DMS 273 (cell line): ENCODE measurements around the gene LMX1A.

Experiments used
- DNase-seq: peaks from one replicate; lab custom pipeline; 2025; ENCODE audit not compliant: unreplicated experiment; lab: John Stamatoyannopoulos, UW

Gene LMX1A

DNA sequence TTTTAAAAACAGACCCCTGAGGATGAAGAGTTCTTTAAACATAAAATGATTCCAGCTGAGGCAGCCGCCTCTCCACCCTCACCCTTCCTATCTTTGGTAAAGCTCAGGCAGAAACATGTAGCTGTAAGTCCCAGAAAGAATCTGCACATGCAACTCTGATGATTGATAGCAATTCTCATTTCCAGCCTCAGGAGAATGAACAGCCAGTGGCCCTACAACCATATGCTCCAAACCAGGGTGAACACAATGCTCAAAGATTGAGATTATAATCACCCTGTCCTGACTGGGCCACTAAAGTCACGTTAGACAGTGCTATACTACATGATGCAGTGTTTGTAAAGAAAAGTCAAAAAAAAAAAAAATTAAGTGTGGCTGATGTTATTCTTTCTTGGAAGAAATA, 80.2 kb downstream of the LMX1A start:
- peak; percentile 16 for DNase-seq

DNA sequence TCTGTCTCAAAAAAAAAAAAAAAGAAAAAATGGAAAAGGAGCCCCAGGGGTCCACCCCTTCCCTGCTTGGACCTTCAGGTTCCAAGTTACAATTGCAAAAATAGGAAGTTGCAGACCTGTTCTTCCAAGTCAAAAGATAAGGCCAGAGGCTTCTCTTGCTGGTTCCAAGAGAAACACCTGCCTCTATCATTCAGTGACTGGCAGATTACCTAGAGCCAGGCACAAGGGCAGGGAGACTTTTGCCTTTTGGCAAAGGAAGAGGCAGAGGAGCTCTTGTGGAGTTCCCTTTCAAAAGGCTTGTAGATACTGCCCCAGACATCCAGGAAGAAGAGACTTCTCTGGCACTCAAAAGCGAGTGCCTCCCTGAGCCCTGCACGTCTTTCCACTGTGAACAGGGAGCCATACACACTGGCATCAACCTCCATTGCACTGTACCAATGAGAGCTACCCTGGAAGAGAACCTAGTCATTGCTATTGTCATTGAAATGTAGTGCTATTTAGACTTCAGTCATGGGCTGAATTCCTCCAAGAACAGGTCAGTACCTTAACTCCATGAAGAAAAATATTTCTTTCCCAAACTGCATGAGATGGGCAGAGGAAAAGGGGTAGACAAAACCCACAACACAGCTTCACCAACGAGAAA, 91.2 kb downstream of the LMX1A start:
- DNase-seq, result no peak

DNA sequence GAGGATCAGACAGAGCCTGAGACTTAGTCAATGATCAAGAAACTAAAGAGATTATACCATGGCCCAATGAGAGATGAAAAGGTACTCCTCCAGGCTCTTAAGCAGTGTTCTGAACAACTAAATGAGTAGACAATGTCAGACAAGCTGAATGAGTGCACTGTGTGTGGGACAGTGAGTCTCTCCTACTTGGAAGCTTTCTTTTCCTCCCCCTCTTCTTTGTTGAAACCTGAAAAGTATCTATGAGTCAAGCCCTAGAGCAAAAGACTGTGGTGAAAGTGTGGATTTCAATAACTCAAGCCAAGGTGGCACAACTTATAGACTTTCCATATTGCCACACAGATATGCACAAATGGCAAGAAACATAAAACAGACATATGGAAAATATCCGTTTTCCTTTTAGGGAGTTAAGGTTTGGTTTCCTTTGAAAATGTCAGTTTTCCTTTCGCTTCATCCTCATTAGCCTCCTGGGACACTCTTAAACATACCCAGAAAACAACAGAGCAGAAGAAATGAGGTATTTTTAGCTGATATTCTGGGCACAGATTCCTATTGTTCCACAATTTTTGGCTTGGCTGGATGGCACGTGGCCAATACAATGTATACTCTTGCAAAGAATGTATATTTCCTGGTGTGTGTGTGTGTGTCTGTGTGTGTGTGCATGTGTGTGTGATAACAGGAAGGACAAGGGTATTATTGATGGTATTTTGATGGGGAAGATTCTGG, 96.6 kb downstream of the LMX1A start:
- no peak for DNase-seq

DNA sequence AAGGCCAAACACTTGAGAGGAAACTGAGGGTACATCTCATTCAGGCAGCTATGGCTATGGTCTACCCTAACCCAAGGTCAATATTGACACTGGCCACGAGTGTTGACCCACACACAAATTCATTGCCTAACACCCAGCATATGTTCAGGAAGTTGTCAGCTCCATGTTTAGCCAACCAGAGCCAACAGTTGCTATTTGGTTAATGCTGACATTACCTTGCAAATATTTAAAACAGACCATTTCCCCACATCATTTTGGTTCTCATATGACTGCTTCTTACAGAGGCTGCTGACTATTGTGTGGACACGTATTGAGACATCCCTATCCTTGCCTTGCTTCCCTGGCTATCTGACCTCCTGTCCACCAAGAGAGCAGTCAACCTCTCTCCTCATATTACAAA, 97.3 kb downstream of the LMX1A start:
- no peak for DNase-seq

DNA sequence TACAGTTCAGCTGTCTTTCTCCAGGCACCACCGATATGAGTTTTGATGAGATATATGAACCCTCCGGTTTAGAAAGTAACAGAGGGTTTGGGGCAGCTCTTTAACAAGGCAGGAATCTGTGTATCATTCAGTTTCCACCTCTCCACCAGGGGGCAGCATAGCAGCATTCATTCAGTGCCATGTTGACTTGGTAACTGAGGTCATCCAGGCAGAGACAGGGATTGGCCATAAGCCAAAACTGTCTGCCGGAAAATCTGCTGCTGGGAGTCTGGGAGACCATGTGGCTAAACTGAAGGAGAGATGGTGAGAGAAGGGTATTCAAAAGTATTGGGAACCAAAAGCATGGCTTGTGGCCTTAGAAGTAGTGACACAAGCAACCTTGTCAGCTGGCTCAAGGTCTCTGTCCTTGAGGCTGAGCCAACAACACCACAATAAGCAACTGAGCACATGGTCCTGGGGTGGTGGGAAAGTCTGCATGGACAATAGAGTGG, 98.5 kb downstream of the LMX1A start:
- DNase-seq, result peak; percentile 98

DNA sequence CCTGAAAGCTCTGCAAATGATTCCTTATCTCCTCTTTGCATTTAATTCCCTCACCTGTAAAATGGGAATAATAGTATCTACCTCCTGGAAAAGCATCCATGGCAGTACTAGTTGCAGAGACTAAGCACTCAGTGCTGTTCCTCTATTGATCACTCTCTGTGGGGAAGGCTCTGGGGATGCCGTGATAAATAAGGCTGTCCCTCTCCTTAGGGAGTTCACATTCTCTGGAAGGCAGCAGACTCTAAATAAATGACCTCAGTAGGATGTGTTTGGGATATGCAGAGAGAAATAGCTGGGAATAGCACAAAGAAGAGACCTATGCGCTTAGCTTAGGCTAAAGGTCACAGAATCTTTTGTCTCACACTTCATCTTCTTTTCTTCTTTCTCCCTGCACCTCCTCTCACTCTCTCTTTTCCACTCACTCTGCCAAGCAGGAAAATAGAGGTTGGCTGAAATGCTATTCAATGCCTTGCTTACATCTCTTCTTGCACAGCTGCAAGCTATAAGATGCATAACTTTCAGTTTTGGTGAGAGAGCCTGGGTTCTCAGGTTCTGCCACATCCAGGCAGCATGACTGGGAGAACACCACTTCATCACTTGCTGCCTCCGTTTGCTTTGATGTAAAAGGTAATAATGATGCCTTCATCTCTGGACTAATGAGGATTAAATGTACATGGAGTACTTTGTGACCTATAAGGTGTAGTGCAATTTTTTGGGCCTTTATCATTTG, 101.5 kb downstream of the LMX1A start:
- no peak for DNase-seq

DNA sequence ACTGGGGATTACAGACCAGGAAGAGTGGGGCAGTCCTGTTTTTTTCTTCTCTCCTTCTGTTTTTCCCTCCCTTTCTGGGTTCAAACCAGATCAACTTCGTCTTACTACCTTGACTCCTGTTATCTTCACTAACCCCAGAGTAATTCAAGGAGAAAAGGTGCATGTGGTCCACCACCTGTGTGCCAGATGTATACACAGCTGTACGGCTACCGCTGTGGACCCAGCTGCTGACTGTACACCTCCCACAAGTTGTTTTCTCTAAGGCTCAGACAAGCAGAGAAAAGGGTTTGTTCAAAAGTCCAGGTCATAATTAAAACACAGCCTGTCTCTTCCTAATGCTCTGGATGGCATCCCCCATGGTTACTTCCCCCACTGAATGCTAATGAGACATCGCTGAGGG, 102.1 kb downstream of the LMX1A start:
- DNase-seq, result peak; percentile 67

DNA sequence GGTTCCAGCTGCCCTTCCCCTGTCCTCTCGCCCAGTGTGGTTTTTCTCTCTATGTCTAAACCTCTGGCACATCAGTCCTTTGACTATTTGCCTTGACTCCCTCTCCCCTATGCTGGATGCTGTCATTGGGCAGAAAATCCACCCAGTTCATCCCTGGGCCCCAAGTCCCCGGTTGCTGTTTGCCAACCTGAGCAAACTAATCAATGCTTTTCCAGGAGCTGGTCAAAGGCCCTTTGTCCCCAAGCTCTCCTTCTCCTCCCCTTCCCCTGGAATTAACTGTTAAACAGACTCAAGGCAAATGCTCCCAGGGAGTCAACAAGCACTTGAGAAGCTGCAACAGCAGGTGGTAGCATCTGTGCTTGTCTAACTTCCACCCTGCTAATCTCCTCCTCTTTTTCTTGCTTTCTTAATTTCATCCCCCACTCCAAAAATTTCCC, 102.7 kb downstream of the LMX1A start:
- DNase-seq, result peak; percentile 70

DNA sequence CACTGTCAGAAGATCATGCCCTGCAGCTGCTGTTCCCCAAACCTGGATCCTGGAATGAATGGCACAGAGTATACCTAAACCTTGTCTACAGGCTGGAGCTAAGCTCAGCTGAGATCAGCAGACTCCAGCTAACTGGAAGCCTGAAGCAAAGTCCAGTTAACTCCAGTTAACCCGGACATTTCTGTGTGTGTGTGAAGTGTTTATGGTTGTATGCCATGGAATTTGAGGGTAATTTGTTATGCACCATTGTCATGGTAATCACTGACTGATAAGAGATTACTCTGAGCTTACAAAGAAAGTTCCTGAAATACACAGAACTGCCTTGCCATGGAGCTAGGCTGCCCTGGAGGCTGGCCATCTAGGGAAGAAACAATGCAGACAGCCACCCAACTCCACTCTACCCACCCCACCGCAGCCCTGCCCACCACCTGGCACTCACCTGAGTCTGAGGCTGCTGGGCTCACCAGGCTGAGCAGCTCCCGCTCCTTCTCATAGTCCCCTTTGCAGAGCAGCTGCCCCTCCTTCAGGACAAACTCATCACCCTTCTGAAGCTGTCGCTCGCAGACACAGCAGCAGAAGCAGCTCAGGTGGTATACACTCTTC, 107.4 kb downstream of the LMX1A start:
- DNase-seq, result no peak

DNA sequence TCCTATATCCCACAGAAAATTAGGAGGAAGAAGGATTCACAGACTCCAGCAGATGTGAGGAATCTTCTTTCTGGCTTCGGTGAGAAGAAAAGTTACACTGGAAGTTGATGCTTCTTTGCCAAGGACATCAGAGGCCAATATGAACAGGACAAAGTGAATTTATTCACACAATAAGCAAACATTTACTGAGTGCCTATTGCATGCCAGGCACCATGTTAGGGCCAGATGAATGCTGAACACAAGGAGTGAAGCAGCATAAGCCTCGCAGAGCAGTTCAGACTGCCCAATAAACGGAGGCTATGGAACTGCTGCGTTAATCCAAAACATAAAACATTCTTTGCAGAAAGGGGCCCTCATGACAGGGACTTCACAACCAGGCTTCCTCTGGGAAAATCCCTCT, 114.6 kb downstream of the LMX1A start:
- no peak for DNase-seq

DNA sequence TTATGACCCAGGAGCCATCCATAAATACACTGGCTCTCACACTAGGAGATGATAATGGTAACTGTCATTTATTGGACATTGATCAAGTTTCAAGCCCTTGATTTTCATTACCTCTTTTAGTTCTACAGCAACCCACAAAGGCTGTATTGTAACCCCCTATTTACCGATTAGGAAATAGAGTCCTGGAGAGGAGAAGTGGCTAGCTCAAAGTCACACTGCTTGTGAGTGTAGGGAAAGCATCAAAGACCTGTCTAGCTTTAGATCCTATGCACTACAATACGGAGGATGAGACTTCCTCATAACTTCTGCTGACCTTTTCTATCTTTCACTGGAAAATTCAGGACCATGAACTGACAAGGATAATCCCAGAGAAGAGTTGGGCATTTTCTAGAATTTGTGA, 115.2 kb downstream of the LMX1A start:
- no peak for DNase-seq

DNA sequence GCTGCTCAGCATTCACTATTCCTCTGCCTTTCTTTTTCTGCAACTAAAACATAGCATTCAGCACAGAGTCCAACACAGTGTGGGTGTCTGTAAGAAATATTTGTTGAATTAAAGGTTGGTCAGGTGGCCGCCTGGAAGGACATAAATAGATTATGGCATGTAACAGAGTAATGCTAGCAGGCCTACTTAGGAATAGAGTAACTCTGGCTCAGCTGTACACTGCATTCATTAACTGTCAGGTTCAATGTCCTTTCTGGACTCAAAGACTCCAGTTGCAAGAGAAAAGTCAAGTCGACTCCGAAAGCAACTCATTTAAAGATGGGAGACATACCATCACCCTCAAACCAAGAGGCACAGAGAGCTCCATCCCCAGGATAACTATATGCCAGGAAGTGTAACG, 116.0 kb downstream of the LMX1A start:
- no peak for DNase-seq

DNA sequence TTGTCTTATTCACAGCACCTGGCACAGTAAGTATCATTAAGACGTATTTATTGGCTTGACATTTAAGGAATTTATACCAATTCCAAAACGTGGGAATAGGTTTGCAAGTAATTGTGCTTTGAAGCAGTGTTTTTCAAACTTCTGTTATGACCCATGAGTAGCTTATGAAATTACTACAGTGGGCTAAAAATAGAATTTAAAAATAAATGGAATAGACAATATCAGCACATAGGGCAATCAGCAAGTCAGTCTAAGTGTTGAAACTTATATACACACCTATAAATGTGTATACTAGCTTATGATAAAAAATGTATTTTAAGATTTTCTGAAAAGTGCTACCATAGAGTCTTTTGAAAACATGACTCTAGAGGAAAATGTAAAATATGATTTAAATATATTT, 116.6 kb downstream of the LMX1A start:
- peak; percentile 32 for DNase-seq

DNA sequence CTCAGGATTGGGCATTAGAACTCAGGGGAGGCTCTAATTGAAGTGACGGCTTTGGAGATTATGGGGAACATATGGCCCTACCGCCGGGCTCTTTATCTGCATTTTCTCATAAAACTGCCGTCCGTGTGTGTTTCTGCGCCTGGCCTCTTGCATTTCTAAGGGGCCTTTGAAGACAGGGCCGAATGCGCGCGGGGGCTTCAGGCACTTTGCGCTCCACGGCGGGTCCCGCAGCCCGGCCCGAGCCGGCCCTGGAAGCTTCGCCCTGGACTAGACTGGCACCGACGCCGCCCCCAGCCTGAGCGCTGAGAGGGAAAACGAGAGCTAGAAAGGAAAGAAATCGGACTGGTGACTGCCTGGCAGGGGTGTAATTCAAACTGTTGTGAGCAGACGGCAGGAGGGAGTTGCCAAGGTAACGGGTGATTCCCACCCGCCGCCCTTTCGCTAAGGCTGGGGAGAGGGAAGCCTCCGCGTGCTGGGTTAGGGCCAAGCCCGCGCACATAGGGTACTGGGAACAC, 120.7 kb downstream of the LMX1A start:
- peak; percentile 94 for DNase-seq

DNA sequence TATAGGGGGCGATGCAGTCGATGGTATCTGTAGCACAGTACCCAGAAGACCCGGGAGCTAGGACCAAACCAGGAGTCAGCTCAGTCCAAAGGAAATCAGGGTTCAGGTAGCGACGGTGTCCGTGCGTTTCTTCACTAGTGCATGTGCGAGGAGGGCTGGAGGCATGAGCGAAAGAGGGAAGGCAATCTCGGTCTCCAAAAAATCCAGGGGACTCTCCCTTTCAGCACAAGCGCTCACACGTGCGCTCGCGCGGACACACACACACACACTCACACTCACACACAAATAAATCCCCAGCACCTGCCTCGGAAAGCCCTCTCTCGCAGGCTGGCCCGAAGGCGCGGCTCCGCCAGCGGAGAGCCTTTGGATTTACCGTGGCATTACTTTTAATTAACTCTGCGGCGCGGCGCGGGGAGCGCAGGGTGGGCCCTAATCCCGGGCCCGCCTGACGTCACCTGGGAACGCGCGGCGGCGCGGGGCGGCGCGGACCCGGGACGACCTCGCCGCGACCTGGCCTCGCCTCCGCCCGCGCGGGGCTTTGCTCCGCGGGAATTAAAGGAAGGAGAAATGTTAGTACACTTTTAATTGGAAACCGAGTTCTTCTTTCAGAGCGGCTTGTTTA, 121.2 kb downstream of the LMX1A start:
- peak; percentile 93 for DNase-seq

DNA sequence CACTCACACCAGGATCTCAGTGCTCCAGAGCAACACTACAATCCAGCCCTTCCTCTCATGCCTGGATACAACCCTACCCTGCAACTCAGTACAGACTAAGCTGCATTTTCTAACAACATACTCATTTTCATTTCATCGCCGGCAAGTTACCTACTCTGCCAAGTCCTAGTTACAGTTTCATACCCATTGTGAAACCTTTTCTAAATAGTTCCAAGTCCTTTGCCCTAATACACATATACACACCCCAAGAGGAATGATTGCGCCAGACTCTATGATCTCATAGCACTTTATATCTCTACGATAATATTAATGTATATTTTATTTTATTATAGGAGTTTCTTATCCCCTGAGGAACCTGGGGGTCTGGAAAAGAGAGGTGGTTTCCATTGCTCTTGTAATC, 122.4 kb downstream of the LMX1A start:
- no peak for DNase-seq

DNA sequence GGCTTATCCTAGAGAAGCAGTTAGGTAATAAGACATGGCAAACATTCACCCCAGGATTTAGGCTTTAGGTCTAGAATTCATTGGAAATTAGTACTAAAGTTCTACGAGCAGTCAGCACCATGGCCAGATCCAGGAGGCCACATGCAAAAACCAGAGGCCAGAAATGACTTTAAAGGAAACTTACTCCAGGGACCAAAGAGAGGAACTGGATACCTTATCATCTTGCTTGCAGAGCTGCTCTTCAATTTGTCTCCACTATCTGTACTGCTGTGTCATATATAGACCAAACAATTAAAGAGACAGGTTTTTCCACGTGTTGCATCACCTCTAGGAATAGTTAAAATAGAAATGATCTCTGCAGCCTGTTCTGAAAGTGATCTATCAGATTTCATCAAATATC, 127.8 kb downstream of the LMX1A start:
- DNase-seq, result no peak

DNA sequence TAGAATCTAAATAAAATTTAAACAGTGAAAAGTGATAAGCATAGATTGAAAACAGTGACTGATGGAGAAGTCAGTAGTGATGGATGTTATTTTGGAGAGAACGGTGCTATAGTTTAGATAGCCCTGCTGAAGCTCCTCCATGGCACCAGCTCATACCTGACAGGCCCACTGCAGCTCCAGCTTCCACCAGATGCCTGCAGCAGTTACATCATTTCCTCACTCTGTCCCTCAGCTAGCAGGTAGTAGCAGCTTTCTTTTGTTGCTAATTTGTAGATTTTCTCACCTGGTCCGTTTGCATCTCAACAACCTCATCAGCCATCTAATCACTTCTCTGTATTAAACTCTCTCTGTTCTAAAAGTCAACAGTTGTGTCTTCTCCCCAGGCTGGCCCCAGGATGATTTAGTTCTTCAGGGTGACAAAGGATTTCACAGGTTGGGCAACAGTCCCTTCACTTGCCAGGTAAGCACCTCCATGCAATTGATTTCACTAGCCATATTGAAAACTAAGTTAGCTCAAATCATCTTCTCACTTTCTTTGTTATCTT, 128.3 kb downstream of the LMX1A start:
- DNase-seq, result no peak

DNA sequence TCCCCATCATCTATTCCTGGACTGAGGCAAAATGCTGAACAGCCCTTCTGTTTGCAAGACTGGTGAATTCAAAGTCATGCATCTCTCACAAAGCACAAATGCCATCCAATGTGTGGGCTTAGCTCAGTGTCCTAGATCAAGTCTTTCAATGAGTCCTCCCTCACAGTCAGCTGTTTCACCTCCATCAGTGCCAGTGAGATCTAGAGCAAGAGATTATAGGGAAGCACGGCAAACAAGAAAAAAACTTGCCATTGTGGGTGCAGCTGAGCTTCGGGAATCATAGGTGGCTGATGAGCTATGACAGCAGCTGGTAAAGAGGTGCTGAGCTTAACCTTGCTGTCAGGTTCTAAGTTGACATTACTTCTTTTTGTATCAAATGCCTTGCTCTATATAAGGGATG, 130.2 kb downstream of the LMX1A start:
- no peak for DNase-seq

DNA sequence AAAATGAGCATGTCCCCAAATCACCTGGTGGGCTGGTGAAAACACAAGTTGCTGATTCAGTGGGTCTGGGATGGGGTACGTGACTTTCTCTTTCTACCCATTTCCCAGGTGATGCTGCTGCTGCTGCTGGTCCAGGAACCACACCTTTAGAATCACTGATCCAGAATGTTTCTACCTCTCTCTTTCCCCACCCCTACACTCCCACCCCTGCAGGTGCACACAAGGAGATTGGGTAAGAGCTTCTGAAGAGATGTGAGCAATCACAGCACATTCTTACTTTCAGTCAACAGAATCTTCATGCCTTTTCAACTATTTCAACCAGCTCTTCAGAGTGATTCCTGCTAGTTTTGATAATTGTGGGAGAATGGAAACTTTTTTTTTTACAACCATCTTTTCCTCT, 130.9 kb downstream of the LMX1A start:
- no peak for DNase-seq

DNA sequence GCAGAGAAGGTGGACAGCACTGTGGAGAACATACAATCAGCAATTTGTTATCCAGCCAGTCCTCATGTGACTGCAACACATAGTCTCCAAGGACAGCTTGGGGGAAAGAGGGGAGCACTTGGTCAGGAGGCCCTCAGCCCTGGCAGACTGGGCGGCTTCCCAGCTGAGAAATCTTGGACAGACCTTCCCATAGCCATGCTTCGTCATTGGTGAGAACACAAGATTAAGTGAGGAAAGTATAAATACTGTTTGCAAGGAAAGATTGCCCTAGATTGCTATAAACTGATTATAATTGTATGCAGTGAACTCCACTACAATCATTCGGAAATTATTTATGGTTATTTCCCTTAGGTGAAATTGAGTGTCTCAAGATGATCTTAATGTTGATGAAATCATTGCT, 131.5 kb downstream of the LMX1A start:
- no peak for DNase-seq
